BJ (cell line): ENCODE data around the gene TRIM24. TPM values are rescaled to one million over a fixed set of nuclear protein-coding genes. Genes with fewer than 3 reads are reported as not detected.

Experiments
- CTCF ChIA-PET: fragments of 350-600 bp; formaldehyde crosslinking; extraction: SDS; loops from one replicate; lab custom pipeline; 2021; ENCODE audit warnings: antibody characterized with exemption, inconsistent platforms; lab: Yijun Ruan, JAX
- POLR2A ChIA-PET: fragments of 300-600 bp; sonication (Branson Sonifier 250); formaldehyde crosslinking; extraction: SDS; loops from one replicate; lab custom pipeline; 2021; ENCODE audit warnings: antibody characterized with exemption; lab: Charles Lee
- DNase-seq: peaks from one replicate; pipeline ENCODE4 v3.0.0-alpha.2; 2011; ENCODE audit warnings: low read depth
- H3K27me3 ChIP-seq: 2 replicates; pipeline ENCODE4 v1.6.0; 2011; ENCODE audit warnings: low read length; ENCODE audit not compliant: control insufficient read depth, insufficient read depth
- H3K36me3 ChIP-seq: 2 replicates; pipeline ENCODE4 v1.5.1; 2011; ENCODE audit warnings: low read length; ENCODE audit not compliant: control insufficient read depth, insufficient read depth
- H3K4me3 ChIP-seq: 2 replicates; pipeline ENCODE4 v1.5.1; 2011; ENCODE audit warnings: low read depth, mild to moderate bottlenecking, control low read depth, low read length
- polyA plus RNA-seq: library from polyadenylated mRNA; depleted of rRNA; stranded (reverse); fragments of >200 nt; gene quantifications from 2 replicates; pipeline ENCODE4 v1.2.3, GENCODE V29; 2011
- TF ChIP-seq, protein P1 (sequence below): IDR thresholded peaks from 2 replicates; pipeline ENCODE4 v1.5.1; 2011; ENCODE audit warnings: low read depth, mild to moderate bottlenecking, control low read depth, inconsistent platforms, low read length, moderate library complexity; ENCODE audit not compliant: insufficient read depth

Gene TRIM24
- polyA plus RNA-seq, 1 experiment = 4.2 TPM

DNA sequence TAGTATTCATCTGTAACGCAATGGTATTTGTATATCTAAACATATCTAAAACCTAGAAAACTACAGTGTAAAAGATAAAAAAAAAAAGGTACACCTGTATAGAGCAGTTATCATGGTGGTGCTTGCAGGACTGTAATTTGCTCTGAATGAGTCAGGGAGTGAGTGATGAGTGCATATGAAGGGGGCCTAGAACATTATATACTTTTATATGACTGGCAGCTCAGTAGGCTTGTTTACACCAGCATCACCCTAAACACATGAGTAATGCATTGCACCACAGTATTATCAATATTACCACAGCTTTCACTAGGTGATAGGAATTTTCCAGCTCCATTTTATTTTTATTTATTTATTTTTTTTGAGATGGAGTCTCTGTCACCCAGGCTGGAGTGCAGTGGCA is 40.8 kb downstream of the TRIM24 start:
- TF ChIP-seq, protein P1, sequence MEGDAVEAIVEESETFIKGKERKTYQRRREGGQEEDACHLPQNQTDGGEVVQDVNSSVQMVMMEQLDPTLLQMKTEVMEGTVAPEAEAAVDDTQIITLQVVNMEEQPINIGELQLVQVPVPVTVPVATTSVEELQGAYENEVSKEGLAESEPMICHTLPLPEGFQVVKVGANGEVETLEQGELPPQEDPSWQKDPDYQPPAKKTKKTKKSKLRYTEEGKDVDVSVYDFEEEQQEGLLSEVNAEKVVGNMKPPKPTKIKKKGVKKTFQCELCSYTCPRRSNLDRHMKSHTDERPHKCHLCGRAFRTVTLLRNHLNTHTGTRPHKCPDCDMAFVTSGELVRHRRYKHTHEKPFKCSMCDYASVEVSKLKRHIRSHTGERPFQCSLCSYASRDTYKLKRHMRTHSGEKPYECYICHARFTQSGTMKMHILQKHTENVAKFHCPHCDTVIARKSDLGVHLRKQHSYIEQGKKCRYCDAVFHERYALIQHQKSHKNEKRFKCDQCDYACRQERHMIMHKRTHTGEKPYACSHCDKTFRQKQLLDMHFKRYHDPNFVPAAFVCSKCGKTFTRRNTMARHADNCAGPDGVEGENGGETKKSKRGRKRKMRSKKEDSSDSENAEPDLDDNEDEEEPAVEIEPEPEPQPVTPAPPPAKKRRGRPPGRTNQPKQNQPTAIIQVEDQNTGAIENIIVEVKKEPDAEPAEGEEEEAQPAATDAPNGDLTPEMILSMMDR = no peak
- ChIA-PET CTCF (no interaction called here), POLR2A (no interaction called here)
- no peak for DNase-seq
- Histone ChIP-seq H3K36me3 (no peaks in the 10 kb centered on the region), H3K27me3 (no peaks in the 10 kb centered on the region), H3K4me3 (no peak overlapping the region)

DNA sequence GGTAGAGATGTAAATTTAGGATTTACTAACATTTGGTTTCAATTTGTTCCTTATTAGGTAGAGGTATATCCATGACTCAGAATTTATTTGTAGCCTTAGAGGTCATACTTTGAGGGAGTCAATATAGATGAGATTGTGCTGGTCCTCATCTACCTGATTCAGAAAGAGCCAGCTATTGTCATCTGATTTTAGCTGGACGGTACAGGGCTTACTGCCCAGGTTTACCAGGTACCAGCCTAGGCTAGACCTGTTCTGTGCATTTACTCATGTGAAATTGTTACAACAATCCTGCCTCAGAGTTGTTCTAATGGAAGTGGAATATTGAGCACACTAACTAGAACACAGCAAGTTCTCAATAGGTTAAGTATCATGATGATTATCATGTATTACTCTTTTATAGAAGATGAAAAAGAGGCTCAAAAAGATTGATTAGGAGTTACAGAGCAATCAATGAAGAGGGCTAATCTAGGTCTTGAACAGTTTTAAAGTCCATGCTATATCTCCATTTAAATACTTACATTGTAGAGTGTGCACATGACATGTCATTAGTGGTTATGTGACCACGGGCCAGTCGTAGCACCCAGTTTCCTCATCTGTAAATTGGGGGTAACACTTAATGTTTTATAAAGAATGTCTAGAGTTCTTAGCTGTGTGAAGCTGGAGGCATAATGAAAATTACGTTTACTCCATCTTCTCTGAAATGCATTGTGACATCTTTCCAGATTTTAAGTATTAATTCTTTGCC is 42.1 kb downstream of the TRIM24 start:
- Histone ChIP-seq H3K36me3 (no peaks in the 10 kb centered on the region), H3K27me3 (no peaks in the 10 kb centered on the region), H3K4me3 (no peak overlapping the region)
- ChIA-PET CTCF (interaction anchor here (0.6 to 1.0 kb wide), 2 partner anchors 9 to 24 kb away, joined by 3 read pairs; no protein-coding TSS in a partner anchor), POLR2A (no interaction called here)
- DNase-seq = no peak
- TF ChIP-seq, protein P1 = no peak

DNA sequence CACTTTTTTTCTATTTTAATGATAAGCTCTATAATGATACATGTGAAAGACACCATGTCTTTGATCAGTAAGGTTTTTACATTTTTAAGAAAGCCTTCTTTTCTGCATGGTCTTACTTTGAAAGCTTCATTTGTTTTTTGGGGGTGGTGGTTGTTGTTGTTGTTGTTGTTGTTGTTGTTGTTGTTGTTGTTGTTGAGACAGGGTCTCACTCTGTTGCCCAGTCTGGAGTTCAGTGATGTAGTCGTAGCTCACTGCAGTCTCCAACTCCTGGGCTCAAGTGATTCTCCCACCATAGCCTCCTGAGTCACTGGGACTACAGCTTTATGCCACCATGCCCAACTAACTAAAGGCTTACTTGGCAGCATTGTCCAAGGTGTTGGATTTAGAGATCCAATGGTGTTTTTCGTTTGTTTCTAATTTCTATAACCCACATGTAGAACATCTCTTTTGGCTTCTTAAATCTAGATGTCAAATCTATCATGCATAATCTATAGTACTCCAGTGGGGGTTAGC is 45.4 kb downstream of the TRIM24 start:
- no peak for DNase-seq
- TF ChIP-seq, protein P1 = no peak
- no peaks in the 10 kb centered on the region for H3K27me3 ChIP-seq
- ChIA-PET POLR2A (no interaction called here), CTCF (interaction anchor here (2.0 kb wide), 1 partner anchor 9 kb away, joined by 5 read pairs; no protein-coding TSS in a partner anchor)
- H3K36me3 ChIP-seq = no peaks in the 10 kb centered on the region
- H3K4me3 ChIP-seq = no peak overlapping the region

DNA sequence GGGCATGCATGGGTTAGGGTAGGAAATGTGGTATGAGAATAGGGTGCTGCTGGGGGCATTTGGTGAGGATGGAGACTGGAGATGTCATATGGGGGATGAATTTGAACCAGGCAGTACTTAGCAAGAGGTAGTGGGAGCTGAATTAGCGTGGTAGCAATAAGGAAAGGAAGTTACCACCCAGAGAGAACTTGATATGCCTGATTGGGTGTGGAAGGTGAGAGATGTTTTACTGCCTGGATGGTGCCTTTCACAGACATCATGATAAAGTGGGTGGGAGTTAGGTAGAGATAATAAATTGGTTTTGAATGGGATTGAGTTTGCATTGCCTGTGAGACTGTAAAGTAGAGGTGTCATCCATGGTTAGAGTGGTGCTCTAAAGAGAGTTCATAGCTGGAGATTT is 46.7 kb downstream of the TRIM24 start:
- TF ChIP-seq, protein P1 = no peak
- Histone ChIP-seq H3K4me3 (no peak overlapping the region), H3K27me3 (no peaks in the 10 kb centered on the region), H3K36me3 (no peaks in the 10 kb centered on the region)
- CTCF ChIA-PET = no interaction called here
- POLR2A ChIA-PET = no interaction called here
- no peak for DNase-seq

DNA sequence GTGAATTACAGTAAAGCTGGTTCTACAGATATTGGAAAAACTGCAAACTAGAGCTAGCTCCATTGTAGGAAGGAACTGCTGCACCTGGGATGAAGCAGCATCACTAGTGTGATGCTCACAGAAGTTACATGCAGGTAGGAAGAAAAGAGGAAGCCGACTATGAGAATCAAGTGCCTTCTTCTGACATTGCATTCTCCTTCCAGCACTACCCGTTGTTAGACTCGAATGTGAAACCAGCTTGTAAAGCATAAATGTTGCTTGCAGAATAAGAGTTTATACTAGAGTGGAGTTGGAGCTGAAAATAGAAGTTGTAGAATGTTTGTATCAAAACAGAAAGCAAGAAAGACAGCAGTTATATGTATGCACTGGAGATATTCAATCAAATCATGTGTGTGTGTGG is 49.9 kb downstream of the TRIM24 start:
- POLR2A ChIA-PET = no interaction called here

More for the DNA sequence above, 49.9 kb downstream of the TRIM24 start:
- Histone ChIP-seq H3K36me3 (peaks cover 4% of the 10 kb centered on the region; the same call in 1 of the 2 replicates), H3K4me3 (no peak overlapping the region), H3K27me3 (no peaks in the 10 kb centered on the region)
- CTCF ChIA-PET = interaction anchor here (0.7 kb wide), 1 partner anchor 16 kb away, joined by 3 read pairs; no protein-coding TSS in a partner anchor
- TF ChIP-seq, protein P1 = no peak
- no peak for DNase-seq
